Measurements from ENCODE around the gene BTN1A1. TPM values are rescaled to one million over a fixed set of nuclear protein-coding genes. Genes with fewer than 3 reads are reported as not detected.
A peak's percentile ranks its signal among the peaks of the same experiment; 100 is the strongest.

The BTN1A1 gene
- total and polyA plus RNA-seq, 9 of the 15 experiments (the other 6 are each of a cell fraction or from before 2014, with no cell fraction given), result 0.01 to 0.15 (median 0.06) TPM; not detected in 4

DNA sequence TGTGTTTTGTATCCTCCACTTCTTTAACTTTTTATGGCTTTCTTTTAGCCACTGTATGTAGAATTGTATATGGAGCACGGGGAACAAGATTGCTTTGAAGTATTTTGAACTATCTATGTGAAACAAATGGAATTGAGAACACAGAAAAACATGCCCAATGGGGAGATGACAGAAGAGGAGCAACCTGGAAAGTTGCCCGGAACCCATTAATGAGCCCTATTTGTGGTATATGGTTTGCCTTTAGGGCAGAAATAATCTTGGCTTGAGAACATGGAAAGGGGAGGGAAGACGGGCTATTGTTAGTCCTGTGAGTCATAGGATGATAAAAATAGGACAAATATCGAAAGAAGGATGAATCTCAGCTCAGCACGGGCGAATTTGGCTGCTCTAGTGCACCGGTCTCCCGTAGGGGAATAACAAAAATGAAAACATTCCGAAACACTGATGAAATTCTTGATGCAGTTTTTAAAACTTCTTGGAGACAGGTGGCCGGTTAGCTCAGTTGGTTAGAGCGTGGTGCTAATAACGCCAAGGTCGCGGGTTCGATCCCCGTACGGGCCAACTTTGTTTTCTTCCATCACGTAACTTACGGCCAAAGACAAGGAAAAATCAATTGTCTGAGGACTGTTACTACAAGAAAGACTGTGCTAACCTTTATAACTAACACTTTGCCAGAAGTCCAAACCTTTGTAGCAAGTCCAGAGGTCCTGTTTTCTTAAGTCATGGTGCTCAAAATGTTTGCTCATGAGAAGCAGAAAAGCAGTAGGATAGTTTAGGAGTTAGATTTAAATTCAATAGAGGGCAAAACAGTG is 53.7 kb downstream of the BTN1A1 start (continued):
- peak; percentile 46 for TF ChIP-seq NEUROD1 (IDR thresholded peaks at IDR 0.05; ENCODE audit: borderline replicate concordance, low read depth, low read length, partially characterized antibody)
- no peak for TF ChIP-seq SRSF7 (optimal IDR thresholded peaks at IDR 0.05; ENCODE audit: low read depth, low read length)
- TF ChIP-seq, protein P1, sequence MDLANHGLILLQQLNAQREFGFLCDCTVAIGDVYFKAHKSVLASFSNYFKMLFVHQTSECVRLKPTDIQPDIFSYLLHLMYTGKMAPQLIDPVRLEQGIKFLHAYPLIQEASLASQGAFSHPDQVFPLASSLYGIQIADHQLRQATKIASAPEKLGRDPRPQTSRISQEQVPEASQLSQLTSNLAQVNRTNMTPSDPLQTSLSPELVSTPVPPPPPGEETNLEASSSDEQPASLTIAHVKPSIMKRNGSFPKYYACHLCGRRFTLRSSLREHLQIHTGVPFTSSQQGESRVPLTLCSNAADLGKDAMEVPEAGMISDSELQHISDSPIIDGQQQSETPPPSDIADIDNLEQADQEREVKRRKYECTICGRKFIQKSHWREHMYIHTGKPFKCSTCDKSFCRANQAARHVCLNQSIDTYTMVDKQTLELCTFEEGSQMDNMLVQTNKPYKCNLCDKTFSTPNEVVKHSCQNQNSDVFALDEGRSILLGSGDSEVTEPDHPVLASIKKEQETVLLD (IDR thresholded peaks at IDR 0.05), result peak; percentile 57; the same call in 1 of the 2 replicates
- peak; percentile 85 for TF ChIP-seq PHF21A (IDR thresholded peaks at IDR 0.05; ENCODE audit: borderline replicate concordance, low read depth)
- peak; percentile 78; the same call in 1 of the 2 replicates for TF ChIP-seq CEBPG (CRISPR knock-in tag; IDR thresholded peaks at IDR 0.05)
- peak; percentile 42 to 89; a peak in 3 of 4 replicates for TF ChIP-seq CEBPG (tag; conservative IDR thresholded peaks at IDR 0.05 in 1 of 2, IDR thresholded peaks at IDR 0.05 in 1 of 2)
- TF ChIP-seq, protein P2, sequence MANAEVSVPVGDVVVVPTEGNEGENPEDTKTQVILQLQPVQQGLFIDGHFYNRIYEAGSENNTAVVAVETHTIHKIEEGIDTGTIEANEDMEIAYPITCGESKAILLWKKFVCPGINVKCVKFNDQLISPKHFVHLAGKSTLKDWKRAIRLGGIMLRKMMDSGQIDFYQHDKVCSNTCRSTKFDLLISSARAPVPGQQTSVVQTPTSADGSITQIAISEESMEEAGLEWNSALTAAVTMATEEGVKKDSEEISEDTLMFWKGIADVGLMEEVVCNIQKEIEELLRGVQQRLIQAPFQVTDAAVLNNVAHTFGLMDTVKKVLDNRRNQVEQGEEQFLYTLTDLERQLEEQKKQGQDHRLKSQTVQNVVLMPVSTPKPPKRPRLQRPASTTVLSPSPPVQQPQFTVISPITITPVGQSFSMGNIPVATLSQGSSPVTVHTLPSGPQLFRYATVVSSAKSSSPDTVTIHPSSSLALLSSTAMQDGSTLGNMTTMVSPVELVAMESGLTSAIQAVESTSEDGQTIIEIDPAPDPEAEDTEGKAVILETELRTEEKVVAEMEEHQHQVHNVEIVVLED (CRISPR knock-in tag; IDR thresholded peaks at IDR 0.05), result no peak
- TF ChIP-seq POLR2G (IDR thresholded peaks at IDR 0.05; ENCODE audit: low read depth, low read length), result no peak
- no peak for TF ChIP-seq PCBP1 (IDR thresholded peaks at IDR 0.05; ENCODE audit: low read depth, low read length, poor library complexity, severe bottlenecking)
- TF ChIP-seq ZNF354B (CRISPR knock-in tag; IDR thresholded peaks at IDR 0.05), result no peak
- TF ChIP-seq, protein P3, sequence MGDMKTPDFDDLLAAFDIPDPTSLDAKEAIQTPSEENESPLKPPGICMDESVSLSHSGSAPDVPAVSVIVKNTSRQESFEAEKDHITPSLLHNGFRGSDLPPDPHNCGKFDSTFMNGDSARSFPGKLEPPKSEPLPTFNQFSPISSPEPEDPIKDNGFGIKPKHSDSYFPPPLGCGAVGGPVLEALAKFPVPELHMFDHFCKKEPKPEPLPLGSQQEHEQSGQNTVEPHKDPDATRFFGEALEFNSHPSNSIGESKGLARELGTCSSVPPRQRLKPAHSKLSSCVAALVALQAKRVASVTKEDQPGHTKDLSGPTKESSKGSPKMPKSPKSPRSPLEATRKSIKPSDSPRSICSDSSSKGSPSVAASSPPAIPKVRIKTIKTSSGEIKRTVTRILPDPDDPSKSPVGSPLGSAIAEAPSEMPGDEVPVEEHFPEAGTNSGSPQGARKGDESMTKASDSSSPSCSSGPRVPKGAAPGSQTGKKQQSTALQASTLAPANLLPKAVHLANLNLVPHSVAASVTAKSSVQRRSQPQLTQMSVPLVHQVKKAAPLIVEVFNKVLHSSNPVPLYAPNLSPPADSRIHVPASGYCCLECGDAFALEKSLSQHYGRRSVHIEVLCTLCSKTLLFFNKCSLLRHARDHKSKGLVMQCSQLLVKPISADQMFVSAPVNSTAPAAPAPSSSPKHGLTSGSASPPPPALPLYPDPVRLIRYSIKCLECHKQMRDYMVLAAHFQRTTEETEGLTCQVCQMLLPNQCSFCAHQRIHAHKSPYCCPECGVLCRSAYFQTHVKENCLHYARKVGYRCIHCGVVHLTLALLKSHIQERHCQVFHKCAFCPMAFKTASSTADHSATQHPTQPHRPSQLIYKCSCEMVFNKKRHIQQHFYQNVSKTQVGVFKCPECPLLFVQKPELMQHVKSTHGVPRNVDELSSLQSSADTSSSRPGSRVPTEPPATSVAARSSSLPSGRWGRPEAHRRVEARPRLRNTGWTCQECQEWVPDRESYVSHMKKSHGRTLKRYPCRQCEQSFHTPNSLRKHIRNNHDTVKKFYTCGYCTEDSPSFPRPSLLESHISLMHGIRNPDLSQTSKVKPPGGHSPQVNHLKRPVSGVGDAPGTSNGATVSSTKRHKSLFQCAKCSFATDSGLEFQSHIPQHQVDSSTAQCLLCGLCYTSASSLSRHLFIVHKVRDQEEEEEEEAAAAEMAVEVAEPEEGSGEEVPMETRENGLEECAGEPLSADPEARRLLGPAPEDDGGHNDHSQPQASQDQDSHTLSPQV (IDR thresholded peaks at IDR 0.05), result peak; percentile 90
- peak; percentile 96 for TF ChIP-seq POLR3G (IDR thresholded peaks at IDR 0.05; ENCODE audit: extremely low read depth, insufficient read length, insufficient replicate concordance)
- TF ChIP-seq GATAD2B (IDR thresholded peaks at IDR 0.05; ENCODE audit: borderline replicate concordance), result peak; percentile 3
- TF ChIP-seq STAT5A (IDR thresholded peaks at IDR 0.05; ENCODE audit: borderline replicate concordance, low read length), result peak; percentile 39
- TF ChIP-seq NFYB (IDR thresholded peaks at IDR 0.05; ENCODE audit: extremely low read depth, insufficient read length), result no peak
- peak; percentile 98 for TF ChIP-seq POLR3A (IDR thresholded peaks at IDR 0.05; ENCODE audit: borderline replicate concordance, extremely low read depth, insufficient read depth, insufficient read length)
- TF ChIP-seq, protein P4, sequence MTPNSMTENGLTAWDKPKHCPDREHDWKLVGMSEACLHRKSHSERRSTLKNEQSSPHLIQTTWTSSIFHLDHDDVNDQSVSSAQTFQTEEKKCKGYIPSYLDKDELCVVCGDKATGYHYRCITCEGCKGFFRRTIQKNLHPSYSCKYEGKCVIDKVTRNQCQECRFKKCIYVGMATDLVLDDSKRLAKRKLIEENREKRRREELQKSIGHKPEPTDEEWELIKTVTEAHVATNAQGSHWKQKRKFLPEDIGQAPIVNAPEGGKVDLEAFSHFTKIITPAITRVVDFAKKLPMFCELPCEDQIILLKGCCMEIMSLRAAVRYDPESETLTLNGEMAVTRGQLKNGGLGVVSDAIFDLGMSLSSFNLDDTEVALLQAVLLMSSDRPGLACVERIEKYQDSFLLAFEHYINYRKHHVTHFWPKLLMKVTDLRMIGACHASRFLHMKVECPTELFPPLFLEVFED (CRISPR knock-in tag; conservative IDR thresholded peaks at IDR 0.05), result no peak
